Measurements from ENCODE around the gene DEPP1.

Gene DEPP1

DNA sequence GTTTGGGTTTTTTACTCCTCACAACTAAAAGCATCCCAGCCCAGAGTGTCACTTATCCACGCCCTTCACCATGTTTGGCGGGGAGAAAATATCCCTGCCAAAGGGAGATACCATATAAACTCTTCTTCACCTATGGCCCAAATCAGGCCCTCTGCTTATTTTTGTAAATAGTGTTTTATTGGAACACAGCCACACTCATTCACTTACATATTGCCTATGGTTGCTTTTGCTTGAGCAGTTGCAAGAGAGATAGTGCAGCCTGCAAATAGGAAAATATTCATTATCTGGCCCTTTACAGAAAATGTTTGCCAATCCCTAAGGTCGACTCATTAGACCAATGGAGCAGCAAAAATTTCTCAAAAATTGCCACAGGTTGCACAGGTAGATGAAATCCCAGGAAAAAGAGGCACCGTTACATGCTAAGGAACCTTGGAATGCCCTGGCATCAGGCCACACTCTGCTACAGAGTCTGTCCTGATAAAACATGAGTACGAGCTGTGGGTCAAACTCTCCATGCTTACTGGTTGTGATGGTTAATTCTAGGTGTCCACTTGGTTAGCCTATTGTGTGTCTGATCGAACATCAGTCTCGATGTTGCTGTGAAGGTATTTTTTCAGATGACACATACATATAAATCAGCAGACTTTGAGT lies 26.9 kb downstream of the DEPP1 start:
- DNase-seq (ENCODE audit: low read depth in 2 of 2), result no peak
- H3K4me3 ChIP-seq (replicated peaks in 1 of 2; ENCODE audit: low read depth in 2 of 2, low read length in 2 of 2), result no peak overlapping the region
- TF ChIP-seq, protein P1, sequence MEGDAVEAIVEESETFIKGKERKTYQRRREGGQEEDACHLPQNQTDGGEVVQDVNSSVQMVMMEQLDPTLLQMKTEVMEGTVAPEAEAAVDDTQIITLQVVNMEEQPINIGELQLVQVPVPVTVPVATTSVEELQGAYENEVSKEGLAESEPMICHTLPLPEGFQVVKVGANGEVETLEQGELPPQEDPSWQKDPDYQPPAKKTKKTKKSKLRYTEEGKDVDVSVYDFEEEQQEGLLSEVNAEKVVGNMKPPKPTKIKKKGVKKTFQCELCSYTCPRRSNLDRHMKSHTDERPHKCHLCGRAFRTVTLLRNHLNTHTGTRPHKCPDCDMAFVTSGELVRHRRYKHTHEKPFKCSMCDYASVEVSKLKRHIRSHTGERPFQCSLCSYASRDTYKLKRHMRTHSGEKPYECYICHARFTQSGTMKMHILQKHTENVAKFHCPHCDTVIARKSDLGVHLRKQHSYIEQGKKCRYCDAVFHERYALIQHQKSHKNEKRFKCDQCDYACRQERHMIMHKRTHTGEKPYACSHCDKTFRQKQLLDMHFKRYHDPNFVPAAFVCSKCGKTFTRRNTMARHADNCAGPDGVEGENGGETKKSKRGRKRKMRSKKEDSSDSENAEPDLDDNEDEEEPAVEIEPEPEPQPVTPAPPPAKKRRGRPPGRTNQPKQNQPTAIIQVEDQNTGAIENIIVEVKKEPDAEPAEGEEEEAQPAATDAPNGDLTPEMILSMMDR (IDR thresholded peaks at IDR 0.05; ENCODE audit: low read depth, low read length), result no peak

DNA sequence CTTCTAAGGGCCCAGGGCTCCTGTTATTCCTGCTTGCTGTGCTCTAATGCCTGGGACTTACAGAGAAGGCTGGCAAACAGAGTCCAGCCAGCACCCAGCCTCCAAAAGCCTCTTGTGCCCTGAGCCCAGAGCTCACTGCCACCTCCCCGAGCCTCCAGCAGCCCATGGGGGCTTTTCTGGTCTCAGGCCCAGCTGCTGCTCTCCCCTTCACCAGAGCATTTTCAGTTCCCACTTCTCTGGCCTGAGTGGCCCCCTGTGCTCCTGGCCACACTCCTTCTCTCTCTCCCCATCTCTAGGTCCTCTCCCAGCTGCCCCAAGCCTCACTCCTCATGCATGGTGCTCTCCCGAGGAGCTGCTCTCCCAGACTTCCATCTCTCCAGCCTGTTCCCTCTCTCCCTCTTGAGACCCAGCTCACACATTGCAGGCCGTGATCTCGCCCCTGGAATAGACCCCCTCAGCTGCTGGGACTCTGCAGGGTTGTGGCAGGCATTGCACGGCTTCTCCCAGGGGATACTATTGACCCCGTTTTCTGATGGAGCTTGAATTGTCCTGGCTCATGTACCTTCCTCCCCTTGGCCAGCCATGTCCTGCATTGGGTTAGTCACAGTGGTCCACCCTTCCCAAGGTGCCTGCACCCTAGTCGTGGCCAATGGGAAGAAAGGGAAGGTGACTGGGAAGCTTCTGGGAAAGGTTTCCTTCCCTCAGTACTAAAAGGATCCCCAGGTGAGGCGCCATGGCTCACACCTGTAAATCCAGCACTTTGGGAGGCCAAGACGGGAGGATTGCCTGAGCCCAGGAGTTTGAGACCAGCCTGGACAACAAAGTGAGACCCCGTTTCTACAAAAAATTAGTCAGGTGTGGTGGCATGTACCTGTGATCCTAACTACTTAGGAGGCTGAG lies 28.0 kb downstream of the DEPP1 start:
- no peak for DNase-seq (ENCODE audit: low read depth in 2 of 2)
- H3K4me3 ChIP-seq (replicated peaks in 1 of 2; ENCODE audit: low read depth in 2 of 2, low read length in 2 of 2), result no peak overlapping the region
- TF ChIP-seq, protein P1 (IDR thresholded peaks at IDR 0.05; ENCODE audit: low read depth, low read length), result no peak

DNA sequence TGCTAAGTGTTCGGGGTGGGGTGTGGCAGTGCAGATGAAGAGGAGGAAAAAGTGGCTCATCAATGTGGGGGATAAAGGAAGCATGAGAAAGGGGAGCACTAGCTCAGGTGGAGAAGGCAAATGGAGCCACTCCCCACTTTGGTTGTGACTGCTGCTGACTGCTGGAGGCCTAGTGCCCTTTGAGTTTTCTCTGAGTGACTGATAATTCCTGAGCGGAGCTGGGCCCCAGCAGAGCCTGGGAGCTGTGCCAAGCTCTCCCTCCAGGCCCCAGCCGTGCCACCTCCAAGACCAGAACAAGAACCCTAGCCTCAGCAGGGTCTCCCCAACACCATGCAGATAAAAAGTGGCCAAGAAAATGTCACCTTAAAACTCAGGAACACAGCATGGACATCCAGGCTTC lies 28.7 kb downstream of the DEPP1 start:
- DNase-seq (ENCODE audit: low read depth in 2 of 2), result no peak
- no peak overlapping the region for H3K4me3 ChIP-seq (replicated peaks in 1 of 2; ENCODE audit: low read depth in 2 of 2, low read length in 2 of 2)
- TF ChIP-seq, protein P1 (IDR thresholded peaks at IDR 0.05; ENCODE audit: low read depth, low read length), result no peak

DNA sequence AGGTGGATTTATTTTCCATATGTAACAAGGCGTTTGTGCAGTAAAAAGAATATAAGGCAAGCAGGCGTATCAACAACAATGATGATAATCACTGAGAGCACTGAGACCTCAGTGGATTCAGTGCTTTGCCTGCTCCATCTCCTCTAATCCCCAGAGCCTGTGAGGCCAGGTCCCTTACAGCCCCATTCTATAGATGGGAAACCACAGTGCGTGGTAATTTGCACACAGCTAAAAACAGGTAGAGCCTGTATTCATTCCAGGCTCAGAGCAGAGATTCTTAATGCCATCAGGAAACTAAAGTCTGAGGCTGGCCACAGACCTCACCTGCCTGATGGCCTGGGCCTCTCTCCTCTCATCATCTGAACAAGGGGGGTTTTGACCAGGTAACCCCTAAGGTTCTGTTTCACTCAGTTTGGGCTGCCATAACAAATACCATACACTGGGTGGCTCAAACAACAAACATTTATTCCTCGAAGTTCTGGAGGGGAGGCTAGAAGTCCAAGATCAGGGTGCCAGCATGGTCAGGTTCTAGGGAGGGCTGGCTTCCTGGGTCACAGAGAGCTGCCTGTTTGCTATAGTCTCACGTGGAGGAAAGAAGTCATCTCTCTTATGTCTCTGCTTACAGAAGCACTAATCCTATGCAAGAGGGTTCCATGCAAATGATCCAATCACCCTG lies 29.3 kb downstream of the DEPP1 start:
- TF ChIP-seq, protein P1 (IDR thresholded peaks at IDR 0.05; ENCODE audit: low read depth, low read length), result no peak
- no peak overlapping the region for H3K4me3 ChIP-seq (replicated peaks in 1 of 2; ENCODE audit: low read depth in 2 of 2, low read length in 2 of 2)
- DNase-seq (ENCODE audit: low read depth in 2 of 2), result no peak

DNA sequence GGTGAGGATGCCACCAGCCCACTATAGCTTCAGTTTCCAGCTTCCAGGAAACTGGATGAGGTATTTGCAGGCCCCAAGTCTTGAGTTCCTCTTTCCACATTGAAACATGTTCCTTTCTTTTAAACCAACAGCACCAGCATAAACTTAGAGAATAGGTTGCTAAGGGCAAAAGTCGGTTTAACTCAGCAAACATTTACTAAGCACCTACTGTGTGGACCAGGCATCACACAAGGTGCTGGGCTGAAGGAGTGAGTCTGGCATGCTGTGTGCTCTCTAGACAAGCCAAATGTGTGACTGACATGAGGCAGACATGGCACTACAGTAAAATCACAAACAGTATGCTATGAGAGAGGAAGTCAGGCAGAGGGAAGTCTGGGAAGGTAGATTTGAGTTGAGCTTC lies 30.0 kb downstream of the DEPP1 start:
- TF ChIP-seq, protein P1 (IDR thresholded peaks at IDR 0.05; ENCODE audit: low read depth, low read length), result no peak
- H3K4me3 ChIP-seq (replicated peaks in 1 of 2; ENCODE audit: low read depth in 2 of 2, low read length in 2 of 2), result no peak overlapping the region
- DNase-seq (ENCODE audit: low read depth in 2 of 2), result no peak

DNA sequence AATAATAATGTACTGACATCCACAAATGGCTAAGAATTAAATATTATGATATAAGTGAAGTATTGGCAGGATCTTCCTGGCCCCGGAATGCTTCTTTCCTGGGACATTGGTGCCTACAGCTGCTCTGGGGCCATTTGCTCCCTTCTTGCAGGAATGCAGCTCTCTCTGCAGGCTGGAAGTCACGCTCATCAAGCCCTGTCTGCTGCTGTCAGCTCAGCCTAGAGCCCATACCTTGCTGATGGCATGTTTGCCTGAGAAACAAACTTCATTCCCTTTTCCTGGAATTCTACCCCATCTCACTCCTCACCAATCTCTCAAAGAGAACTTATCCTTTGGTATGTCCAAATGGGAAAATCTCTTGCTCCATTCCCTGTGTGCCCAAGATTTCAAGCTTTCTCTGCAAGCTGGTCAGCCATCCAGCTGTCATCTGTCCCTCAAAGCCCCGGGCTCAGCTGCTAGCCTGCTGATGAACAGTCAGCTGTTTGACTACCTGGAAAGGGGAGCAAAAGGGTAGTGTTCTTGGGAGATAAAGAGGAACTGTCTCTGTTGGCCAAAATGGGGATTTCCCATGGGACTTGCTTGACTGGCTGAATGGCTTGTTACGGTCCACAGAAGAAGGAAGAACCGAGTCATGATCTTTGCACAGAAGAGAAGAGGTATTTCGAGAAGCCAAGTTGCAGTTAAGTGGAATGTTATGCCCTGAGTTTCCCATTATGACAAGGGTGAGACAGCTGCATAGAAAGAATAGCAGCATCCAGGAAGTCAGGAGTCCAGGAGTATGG lies 31.0 kb downstream of the DEPP1 start:
- no peak overlapping the region for H3K4me3 ChIP-seq (replicated peaks in 1 of 2; ENCODE audit: low read depth in 2 of 2, low read length in 2 of 2)
- TF ChIP-seq, protein P1 (IDR thresholded peaks at IDR 0.05; ENCODE audit: low read depth, low read length), result no peak
- DNase-seq (ENCODE audit: low read depth in 2 of 2), result no peak

All from cardiac fibroblast (primary cell).